Measurements from ENCODE around the gene BLOC1S5.

BLOC1S5 gene, protein sequence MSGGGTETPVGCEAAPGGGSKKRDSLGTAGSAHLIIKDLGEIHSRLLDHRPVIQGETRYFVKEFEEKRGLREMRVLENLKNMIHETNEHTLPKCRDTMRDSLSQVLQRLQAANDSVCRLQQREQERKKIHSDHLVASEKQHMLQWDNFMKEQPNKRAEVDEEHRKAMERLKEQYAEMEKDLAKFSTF

DNA sequence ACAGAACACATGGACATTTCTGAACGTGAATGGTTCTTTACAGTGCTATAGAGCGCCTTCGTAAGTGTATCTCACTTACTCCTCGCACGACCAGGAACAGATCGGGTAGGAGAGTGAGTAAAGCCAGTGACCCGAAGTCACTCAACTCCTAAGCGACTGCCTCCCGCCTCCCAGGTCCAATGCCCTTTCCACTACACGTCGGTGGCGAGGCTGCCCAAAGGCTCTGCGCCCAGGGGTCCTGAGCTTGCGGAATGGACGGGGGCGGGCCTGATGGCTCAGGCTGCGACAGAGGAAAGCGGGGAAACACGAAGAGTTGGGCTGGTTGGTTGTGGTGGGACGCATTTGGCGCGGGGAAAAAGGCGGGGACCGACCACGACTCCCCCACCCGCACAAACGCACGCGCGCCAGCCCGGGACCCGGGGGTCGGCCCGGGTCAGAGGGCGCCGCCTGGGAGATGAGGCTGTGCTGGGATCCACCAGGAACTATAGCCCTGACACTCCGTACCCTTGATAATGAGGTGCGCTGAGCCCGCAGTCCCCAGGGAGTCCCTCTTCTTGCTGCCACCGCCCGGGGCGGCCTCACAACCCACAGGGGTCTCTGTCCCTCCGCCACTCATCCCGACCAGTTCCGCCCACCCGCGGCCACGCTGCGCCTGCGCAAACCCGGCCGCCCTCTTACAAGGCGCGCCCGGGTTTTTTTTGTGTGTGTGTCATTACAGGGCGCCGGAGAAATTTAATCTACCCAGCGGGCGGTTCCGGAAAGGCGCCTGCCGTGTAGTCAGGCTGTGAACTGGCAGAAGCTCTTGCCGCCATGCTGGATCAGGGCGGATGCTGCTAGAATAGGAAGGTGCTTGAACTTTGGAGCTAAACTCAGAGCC is at the start of gene BLOC1S5:
Gene BLOC1S5 (minus strand): TSS at position 629 of the 877 bp plus-strand sequence. CDS start 13 bp downstream, at position 616.
- peak; percentile 96 to 97 for DNase-seq

DNA sequence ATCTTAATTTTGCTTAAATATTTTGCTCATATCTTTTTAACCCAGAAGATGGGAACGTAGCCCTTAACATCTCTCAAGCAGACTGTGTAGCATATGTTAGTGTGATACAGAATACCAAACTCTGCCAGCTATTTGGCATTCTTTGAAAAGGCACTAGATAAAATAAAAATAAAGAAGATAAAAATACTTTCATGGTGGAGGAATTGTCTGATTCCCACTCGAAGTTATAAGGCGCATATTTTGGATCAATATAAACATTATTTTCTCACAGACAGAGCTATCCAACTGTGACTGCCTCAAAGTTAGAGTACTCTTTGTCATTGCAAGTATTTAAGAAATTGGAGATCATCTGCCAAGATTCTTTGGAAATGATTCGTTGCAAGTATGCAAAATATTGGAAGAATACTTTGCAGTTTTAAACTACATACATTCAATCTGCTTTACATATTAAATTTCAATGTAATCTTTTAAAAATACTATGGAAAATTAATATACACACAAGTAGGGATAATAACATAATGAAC is 49.0 kb upstream of the BLOC1S5 start:
- DNase-seq: no peak

DNA sequence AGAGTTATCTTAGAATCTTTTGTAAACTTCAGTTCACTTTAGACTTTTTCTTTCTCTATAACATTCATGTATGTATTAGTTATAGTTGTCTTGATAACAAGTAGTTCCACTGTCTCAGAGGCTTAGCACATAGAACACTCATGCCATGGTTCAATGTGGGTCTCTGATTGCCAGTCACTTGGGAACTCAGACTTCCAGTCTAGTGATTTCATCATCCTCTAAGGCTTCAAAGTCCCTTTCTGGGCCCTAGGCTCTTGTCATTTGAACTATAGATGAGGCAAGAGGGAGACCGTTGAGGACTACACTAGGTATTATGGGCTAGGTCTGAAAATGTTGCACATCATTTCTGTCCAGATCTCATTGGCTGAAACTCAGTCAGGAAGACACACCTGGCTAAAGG is 46.5 kb upstream of the BLOC1S5 start:
- DNase-seq: no peak

DNA sequence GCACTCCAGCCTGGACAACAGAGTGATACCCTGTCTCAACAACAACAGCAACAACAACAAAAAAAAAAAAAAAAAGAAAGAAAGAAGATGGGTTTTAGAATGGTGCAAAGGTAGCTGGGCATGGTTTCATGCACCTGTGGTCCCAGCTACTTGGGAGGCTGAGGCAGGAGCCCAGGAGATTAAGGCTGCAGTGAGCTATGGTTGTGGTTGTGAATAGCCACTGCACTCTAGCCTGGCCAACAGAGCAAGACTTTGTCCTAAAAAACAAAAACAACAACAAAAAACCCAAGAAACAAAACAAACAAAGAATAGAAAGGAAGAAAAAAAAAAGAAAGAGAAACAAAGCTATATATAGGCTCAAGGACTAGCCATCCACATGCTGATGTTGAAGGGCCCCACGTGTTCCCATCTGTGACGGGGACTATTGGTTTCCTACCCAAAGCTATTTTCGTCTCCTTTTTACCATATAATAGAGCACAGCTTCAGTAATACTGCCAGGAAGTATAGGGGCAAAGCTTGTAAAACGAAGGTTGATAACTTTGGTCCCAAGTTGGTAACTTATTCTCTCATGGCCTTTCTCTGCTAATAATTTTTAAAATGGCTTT is 46.0 kb upstream of the BLOC1S5 start:
- no peak for DNase-seq

DNA sequence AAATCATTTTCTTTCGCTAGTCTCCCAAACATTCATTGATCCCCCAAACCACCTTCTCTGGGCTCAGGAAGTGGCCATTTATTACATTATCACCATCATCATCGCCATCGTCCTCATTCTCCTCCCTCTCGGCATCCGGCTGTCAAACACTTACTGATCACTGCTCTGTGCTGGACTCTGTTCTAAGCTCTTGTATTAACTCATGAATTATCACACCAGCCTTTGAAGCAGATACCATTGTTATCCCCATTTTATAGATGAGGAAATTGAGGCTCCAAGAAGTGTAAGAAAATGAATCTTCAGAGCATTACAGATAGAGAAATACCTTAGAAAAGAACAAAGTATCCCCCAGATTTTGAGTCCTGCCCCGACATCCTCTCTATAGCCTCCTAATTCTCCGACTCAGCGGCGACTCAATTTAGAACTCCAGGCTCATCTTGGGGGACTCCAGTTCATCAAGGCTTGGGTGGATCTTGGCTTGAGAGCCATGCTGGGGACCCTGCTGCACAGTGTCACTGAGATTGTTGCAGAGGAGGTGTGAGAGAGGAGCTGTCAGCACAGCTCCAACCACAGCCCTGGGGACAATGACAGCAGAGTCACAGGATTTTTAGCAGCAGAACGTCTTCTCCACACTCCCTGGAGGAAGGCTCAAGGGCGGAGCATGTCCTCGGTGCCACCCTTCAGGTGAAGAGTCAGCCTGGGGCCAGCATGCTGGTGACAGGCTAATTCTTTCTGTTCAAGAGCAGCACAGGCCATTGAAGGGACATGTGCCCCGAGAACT is 44.8 kb upstream of the BLOC1S5 start:
- DNase-seq: no peak

DNA sequence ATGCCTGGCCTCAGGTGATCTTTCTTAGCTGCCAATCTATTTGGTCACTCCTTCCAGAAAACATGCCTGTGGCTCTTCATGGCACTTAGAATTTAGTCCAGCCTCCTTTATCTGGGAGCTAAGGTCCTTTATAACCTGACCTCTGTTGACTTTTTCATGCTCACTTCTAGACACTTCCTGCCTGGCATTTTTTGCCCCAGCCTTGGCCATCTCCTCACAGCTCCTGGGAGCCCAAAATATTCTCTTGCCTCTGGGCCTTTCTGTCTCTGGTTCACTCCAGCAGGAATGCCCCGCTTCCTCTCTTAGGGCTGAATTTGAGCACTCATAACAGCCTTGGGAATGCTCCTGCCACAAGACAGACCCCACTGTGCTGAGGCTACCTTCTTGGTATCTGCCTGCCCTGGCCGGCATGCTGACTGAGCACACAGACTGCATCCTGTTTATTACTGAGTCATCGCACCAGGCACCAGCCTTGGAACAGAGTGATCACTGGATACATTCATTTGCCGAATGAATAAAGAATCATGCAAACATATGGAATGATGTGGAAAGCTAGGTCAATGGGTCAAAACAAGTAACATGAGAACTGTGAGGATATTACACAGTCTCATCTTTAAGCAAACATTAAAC is 44.0 kb upstream of the BLOC1S5 start:
- DNase-seq: no peak

DNA sequence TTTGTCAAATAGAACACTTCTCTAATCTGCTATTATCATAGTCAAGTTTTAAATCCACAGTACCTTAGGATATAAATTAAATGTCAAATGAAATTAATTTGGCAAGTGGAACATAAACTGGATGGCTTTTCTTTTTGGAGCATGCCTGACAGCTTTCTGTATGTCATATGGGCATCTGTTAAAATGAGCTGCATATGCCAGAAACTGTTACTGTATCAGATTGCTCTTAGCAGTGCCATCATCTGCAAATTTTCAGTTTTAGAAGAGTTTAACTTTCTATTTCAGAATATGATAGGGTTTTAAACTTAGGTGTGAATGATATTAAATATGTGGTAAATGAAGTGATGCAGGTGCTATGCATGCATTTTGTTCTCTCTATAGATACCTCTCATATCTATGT is 41.6 kb upstream of the BLOC1S5 start:
- DNase-seq: no peak

DNA sequence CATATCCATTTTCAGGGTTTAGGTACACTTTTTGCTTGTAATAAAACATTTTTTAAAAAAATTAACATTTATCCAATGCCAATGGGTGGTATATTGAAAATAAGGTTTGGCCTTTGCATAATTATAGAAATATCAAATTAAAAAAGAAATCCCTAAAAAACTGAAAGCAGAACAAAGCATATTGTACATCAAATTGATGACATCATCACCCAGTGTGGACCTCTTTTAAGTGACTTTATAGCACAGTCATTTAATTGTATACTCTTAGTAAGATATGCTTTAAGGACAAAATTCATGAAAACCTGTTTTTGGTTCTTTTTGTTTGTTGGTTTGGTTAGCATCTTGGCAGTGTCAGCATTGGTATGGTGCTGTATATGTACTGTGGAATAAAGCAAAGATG is 39.5 kb upstream of the BLOC1S5 start:
- no peak for DNase-seq

DNA sequence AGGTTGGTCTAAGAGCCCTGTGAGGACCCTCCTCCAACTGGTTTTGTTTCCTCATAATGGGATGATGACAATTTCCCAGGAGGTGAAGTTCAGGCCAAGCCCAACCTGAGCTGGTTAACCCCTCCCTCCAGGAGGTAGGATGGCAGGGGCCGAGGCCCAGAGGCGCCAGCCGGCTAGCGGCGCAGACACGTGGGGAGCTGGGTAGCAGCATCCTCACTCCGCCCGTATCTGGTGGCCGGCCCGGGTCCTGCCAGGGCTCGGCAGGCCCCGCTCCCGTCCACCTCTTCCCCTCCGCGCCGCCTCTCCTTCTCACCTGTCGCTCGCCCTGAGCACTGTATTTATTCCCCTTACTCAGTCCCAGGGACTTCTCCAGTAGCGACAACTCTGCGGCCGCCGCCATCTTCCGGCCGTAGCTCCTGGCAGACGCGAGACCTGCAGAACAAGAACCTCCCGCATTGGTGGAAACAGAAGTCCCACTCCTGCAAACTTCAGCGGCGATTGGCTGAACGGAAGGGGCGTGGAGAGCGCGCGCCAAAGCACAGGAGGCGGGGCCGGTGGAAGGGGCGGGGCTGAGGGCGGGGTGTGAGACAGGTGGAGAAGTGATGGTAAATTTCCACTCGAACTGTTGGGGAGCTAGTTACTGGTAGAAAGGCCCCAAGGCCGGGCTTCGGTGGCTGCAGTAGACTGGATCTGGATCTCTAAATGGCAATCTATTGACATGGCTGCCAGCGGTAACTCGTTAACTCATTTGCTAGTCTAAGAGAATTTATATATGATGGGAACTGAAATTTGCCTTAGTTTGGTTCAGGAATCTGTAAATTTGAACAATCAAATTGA is 38.2 kb upstream of the BLOC1S5 start, which contains the start of gene EEF1E1:
Gene EEF1E1 (minus strand): TSS at position 427 of the 837 bp plus-strand sequence. CDS start 27 bp downstream, at position 400.
- peak; percentile 96 to 99 for DNase-seq

DNA sequence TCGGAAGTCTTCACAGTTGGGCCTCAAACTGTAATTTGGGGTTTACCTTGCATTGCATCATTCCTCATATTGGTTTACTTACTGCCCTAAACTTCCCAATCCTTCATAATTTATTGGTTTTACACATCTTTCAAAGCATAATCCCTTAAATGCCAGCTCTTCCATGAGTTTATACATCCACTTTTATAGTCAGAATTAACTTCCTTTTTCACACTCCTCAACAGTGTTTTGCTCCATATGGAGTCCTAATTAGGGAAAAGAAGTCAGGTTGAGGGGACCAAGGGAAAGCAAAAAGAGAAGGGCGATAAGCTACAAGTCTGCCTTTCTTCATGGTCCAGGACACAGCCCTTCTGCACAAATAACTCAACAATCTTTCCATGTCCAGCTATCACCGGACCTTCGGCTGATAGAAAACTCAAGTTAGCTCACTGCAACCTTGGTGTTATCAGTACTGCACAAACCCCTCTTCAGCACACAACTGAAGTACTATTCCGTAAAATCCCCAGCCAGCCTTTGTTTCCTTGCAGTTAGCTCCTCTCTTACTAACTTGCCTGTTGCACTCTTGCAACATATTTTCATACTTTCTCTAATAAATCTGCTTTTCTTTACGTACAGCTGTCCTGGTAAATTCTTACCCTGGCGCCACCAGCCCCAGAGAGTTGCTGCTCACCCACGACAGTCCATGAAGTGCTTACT is 36.1 kb upstream of the BLOC1S5 start:
- DNase-seq: no peak

DNA sequence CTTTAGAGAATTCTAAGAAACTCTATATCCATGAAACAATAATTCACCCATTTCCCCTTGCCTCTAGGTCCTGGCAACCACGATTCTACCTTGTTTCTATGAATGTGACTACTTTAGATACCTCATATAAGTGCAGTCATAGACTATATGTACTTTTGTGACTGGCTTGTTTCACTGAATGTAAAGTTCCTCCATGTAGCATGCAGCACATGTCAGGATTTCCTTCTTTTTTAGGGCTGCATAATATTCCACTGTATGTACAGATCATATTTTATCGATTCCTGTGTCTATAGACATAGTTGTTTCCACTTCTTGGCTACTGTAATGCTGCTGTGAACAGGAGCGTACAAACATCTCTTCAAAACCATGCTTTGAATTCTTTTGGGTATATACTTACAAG is 26.5 kb upstream of the BLOC1S5 start:
- no peak for DNase-seq

DNA sequence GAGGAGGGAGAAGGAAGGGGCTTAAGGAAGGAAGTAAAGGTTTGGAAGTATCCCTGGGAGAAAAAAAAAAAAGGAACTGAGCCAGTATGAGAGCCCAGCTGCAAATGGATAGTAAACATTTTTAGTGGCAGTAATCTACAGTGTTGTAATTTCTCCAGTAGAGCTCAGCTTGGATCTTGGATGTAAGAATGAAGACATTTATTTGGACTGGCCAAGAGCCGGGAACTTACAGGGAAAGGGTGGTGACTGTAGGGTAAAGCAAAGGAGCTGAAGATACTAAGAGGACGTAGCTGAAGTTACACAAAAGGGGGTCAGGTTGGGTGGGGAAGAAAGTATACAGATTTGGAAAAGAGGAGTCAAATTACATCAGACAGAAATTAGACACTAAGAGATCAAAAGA is 24.7 kb upstream of the BLOC1S5 start:
- DNase-seq: no peak

DNA sequence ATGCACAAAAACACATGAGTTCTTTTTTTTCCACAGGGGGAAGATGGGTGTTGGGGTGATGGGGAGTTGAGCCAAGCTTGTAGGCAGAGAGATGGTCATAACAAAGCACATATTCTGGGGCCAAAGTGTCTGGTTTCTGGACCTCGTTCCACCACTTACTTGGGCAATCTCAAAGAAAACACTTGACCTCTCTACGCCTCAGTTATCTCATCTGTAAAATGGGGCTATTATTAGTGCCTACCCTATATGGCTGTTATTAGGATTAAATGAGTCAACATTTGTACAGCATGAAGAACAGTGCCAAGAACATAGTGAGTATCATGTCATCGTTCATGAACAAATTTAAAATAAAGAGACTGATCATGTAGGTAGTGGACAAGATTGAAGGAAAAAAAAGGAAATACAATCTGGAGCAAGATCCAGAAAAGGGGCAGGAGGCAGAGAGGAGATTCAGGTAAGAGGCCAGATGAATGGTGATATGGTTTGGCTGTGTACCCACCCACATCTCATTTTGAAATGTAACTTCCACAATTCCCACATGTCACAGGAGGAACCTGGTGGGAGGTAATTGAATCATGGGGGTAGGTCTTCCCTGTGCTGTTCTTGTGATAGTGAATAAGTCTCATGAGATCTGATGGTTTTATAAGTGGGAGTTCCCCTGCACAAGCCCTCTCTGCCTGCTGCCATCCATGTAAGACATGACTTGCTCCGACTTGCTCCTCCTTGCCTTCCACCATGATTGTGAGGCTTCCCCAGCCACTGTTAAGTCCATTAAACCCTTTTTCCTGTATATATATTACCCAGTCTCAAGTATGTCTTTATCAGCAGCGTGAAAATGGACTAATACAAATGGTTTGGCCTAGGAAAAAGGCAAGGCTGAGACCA is 23.9 kb upstream of the BLOC1S5 start:
- no peak for DNase-seq

DNA sequence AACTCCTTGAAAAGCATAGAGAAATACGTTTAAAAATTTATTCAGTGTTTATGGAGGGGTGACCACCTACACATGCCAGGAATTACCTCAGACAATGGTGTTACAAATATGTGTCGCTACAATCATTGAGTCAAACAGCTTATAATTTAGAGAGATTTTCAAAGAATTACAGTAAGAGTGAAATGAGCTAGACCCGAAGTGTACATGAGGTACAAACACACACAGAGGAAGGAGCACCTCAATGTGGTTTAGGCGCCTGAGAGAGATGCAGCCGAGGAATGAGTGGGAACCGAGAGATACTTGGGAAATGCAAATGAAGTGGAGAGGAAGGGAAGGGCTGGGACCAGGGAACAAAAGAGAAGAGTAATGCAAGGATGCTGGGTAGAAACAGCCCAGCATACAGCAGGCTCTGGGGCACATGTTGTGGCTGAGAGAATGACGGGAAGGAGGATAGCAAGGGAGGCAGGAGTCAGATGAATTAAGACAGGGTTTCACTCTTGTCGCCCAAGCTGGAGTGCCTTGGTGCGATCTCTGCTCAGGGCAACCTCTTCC is 22.6 kb upstream of the BLOC1S5 start:
- DNase-seq: no peak

DNA sequence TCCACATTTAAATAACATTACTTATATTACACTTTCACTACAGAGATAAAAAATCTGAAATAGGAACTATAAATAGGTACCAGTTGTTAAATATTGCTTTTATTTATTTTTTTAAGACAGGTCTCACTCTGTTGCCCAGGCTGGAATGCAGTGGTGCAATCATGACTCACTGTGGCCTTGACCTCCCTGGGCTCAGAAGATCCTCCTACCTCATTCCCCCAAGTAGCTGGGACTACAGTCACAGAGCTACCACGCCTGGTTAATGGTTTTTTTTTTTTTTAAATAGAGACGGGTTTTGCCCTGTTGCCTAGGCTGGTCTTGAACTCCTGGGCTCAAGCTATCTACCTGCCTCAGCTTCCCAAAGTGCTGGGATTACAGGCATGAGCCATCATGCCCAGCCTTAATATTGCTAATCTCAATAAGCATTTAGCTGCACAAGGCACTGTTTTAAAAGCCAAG is 20.9 kb upstream of the BLOC1S5 start:
- no peak for DNase-seq

DNA sequence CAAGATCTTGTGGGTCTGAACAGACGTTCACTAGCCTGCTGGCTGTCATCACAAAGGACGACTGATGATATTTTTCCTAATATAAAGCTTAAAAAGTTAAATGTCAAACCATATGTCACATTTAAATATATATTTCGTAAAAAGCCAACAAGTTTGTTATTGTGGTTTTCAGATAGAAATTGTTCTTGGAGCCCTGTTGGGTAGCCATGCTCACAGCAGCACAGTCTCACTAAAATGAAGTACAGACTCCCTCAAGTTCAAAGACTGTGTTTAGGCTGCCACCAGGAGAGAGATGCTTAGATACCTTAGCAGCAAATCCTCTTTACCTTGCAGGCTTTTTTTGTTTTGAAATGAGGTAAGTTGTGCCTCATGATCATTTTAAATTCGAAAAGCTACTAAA is 20.4 kb upstream of the BLOC1S5 start:
- no peak for DNase-seq

DNA sequence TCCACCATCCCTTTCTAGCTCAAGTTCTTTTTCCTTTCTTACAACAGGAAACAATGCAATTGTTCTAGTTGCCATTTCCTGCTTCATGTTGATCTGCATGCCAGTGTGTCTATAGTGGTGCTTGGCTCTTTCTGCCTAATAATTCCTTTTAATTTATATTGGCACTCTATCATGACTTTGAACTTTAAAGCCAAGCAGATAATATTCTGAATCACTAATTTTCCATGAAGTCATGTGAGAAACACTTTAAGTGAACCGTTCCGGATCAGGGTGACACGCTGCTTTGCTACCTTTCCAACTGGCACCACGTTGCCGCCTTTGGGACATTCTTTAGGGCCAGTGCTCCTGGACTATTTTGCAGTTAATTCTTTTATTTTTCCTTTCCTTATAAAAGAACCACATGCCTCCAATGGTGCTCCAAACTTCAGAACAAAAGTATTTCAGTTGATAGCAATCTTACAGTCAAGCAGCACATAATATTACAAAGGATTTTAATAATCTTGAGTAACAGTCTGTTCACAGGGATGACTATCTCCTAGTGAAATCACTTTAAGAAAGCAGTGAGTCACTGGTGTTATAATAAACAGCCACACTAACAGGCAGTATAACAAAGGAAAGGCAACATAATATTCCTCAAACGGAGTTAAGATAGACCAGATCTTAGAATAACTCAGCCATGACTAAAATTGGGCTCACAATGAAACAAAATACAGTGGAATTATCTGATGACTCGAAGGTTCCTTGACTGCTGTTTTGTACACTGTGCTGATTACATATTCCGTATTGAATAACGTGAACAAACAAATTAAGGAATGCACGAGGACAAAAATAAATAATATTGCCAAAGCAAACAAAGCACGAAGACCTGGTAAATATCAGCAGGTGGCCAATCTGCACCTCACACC is 19.0 kb upstream of the BLOC1S5 start:
- DNase-seq: no peak

DNA sequence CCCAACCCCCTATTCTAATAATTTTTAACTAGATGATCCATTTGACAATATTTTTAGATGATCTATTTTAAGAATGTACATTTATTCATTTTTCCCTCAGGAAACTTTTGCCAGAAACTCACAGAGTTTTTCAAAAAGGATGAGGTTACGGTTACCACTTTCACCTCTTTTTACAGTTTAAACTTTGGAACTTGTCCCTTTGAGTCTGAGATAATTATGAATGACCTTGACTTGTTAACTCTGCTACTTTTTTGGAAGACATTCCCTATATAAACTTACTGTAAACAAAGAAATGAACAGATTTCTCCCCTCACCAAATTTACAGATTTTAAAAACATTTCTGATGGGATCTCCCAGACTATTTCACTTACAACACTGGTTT is 18.4 kb upstream of the BLOC1S5 start:
- no peak for DNase-seq
